SIG-M5 treated with dmso at 0.1 percent for 504 hours (cell line): Measurements from ENCODE around the gene CLPTM1L.
"Not testable (repeated sequence)": the region's sequence is repeated elsewhere in the genome, so short reads cannot be mapped to it uniquely, and the experiment has no call there.

Source experiments
- DNase-seq: peaks from one replicate; lab custom pipeline; 2025; ENCODE audit not compliant: unreplicated experiment; lab: John Stamatoyannopoulos, UW

Gene CLPTM1L

DNA sequence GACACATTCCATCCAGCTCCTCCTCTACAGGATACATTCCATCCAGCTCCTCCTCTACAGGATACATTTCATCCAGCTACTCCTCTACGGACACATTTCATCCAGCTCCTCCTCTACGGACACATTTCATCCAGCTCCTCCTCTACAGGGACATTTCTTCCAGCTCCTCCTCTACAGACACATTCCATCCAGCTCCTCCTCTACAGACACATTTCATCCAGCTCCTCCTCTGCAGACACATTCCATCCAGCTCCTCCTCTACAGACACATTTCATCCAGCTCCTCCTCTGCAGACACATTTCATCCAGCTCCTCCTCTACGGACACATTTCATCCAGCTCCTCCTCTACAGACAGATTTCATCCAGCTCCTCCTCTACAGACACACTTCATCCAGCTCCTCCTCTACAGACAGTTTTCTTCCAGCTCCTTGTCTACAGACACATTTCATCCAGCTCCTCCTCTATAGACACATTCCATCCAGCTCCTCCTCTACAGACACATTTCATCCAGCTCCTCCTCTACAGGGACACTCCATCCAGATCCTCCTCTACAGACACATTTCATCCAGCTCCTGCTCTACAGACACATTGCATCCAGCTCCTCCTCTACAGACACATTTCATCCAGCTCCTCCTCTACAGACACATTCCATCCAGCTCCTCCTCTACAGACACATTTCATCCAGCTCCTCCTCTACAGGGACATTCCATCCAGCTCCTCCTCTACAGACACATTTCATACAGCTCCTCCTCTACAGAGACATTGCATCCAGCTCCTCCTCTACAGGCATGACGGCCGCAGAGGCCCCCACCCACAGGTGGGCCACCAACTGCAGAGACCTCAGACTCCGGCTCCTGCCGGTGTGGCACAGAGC, 16.4 kb downstream of the CLPTM1L start:
- DNase-seq: not testable (repeated sequence)

DNA sequence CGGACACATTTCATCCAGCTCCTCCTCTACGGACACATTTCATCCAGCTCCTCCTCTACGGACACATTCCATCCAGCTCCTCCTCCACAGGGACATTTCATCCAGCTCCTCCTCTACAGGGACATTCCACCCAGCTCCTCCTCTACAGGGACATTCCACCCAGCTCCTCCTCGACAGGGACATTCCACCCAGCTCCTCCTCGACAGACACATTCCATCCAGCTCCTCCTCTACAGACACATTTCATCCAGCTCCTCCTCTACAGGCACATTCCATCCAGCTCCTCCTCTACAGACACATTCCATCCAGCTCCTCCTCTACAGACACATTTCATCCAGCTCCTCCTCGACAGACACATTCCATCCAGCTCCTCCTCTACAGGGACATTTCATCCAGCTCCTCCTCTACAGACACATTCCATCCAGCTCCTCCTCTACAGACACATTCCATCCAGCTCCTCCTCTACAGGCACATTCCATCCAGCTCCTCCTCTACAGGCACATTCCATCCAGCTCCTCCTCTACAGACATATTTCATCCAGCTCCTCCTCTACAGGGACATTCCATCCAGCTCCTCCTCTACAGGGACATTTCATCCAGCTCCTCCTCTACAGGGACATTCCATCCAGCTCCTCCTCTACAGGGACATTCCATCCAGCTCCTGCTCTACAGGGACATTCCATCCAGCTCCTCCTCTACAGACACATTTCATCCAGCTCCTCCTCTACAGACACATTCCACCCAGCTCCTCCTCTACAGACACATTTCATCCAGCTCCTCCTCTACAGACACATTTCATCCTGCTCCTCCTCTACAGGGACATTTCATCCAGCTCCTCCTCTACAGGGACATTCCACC, 17.8 kb downstream of the CLPTM1L start:
- DNase-seq: not testable (repeated sequence)

- DNase-seq: not testable (repeated sequence)
Observed at GRCh38 chr5:1326532-1326875, 18.4 kb downstream of the CLPTM1L start.

GRCh38 chr5:1325870-1326531, 18.9 kb downstream of the CLPTM1L start:
- no peak for DNase-seq

DNA sequence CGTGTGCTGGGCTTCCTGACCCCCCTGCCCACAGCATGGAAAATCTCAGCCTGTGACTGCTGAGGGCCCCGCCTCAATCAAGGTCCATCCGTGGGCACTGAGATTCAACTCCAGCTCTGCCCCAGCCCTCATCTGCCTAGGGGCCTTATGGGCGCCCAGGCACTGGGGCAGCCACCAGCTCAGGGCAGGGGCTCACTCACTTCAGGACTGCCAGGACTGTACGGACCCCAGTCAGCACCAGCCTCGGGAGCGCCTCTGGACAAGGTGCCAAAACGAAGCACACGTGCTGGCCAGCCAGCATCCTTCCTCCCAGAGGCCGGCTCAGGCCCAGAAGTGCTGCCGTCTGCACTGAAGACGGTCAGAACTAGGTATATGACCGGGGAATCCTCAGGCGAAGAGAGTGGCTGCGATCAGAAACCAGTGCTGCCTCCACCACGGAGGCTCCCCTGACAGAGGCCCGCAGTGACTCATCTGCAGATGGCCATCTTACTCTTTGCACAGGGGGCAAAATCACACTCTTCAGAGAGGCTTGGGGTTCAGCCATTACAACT, 19.6 kb downstream of the CLPTM1L start:
- no peak for DNase-seq

- DNase-seq: no peak
Observed at GRCh38 chr5:1324719-1325190, 20.1 kb downstream of the CLPTM1L start.

GRCh38 chr5:1324301-1324700, 20.6 kb downstream of the CLPTM1L start:
- no peak for DNase-seq

DNA sequence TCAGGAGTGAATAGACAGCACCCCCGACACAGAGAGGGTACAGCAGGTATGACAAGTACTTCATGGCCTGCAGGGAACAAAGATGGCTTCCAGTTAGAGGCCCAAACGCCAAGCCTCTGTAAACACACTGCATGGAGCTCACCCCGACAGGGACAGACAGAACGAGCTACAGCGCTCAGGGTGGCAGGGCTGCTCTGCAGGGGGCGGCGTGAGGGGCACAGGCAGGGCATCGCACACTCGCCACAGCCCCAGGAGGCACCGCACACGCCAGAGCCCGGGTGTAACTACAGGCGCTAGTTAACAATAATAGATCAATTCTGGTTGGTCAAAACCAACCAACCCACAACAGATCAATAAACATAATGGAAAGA, 21.1 kb downstream of the CLPTM1L start:
- no peak for DNase-seq

GRCh38 chr5:1322955-1323802, 21.7 kb downstream of the CLPTM1L start:
- no peak for DNase-seq

DNA sequence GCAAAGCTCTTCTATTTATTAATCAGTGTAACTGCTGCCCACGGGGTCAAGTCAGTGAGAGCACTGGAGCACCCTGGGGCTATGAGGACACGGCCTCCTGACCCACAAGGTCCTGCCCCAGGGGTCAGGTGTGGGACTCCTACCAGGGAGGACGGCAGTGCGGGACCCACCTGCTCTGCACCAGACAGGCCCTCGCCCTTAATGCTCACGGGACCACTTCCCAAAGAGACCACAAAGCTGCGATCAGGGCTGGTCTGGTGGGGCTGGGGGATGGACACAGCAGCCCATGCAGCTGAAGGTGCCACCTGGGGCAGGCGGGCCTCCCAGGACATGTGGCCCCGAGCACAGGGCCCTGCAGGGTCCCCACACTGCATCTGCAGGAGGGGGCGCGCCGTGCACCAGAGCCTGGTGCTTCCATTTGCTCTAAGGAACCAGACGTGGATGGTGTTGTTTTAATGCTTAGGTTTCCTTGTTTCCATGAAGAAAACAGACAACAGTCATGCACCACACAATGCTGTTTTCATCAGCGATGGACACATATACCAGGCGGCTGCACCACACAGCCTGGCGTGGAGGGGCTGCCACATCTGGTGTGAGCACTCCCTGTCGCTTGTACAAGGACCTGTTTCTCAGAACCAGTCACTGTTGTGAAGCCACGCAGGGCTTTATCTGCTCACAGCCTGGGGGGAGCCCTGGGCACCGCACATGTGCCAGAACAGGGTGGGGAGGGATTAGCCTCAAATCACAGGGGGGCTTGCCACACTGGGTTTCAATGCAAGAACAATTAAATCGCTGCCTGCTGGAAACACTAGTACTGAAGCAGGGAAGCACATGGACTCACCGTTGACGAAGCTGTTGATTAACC, 22.6 kb downstream of the CLPTM1L start:
- no peak for DNase-seq

- DNase-seq: no peak
Observed at GRCh38 chr5:1321576-1321975, 23.3 kb downstream of the CLPTM1L start.

GRCh38 chr5:1320436-1321344, 24.2 kb downstream of the CLPTM1L start:
- DNase-seq: no peak

GRCh38 chr5:1319436-1320256, 25.3 kb downstream of the CLPTM1L start:
- no peak for DNase-seq

GRCh38 chr5:1318659-1319251, 26.1 kb downstream of the CLPTM1L start:
- DNase-seq: no peak

DNA sequence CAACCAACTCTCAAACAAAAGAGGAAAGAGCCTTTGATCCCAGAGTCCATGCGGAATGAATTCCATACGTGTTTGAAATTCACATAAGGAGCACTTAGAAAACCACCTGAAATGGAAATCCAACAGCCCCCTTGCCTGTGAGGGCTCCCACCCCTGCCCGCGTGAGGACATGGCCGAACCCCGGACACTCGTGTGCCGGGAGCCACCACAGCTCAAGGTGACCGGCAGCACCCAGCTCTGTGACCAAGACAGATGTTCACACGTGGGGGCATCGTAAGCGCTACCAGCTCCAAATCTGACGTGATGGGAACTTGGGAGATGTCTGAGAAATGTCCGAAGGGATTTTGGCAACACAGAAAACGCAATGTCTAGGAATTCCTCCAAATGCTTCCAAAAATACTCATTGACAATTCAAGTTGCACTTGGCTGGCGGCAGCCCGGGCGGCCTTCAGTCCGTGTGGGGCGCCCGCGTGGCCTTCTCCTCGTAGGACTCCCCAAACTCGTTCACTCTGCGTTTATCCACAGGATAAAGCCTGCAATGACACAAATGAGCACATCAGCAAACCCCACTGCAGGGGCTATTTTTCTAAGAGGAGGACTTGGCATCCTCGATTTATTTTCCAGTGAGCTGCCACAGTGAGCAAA, 26.9 kb downstream of the CLPTM1L start:
- DNase-seq: no peak

DNA sequence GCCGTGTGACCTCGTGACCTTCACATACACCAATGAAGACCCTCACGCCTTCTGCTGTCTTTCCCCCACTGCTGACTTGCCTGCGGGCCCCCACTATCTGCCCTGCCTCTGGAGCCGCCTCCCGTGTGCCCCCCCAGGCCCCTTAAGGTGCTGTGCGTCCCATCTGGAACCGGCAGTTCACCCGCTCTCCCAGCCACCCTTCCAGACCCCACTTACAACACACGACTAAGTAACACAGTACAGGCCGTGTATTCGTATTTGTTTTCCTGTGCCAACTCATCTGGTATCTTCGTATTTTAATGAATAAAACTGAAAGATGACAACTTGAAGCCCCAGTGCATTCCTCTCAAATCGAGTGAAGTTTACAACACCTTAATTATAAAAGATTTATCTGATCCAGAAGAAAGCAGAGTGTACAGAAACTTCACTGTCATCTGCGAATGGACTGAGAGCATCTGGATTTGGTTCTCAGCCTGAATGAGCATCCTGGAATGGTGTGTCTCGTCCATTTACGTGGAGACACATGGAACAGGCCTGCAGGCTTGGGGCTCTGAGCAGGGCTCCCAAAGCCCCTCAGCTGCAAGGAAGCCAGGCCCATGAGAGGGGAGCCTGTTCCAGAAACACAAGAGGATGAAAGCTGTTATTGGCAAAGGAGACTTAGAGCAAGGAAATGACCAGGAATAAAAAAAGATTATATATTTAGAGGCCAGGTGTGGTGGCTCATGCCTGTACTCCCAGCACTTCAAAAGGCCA, 28.1 kb downstream of the CLPTM1L start:
- no peak for DNase-seq
